DMS114 treated with DMSO at 0.1 percent for 48 hours (cell line): Measurements from ENCODE around the gene MEX3B.
"Not testable (repeated sequence)": the region's sequence is repeated elsewhere in the genome, so short reads cannot be mapped to it uniquely, and the experiment has no call there.

ENCODE experiments used
- DNase-seq: peaks from one replicate; lab custom pipeline; 2025; ENCODE audit not compliant: unreplicated experiment; lab: John Stamatoyannopoulos, UW

Gene MEX3B

DNA sequence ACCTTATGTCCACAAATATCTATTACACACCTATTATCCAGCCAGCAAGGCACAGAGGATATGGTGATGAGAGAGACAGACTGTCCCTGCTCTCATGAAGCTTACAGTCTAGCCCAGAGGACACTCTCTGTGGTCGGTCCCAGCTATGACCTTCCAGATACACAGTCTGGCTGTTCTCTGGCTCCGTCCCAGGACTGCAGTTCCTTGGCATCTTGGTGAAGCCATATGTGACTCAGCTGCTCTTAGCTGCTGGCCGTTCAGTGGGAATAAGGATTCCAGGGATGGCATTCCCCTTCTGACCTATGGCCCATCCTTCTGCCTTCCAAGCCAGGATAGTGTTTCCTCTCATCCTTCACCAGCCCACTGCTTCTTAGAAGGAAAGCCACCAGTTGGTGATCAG is 30.8 kb downstream of the MEX3B start:
- DNase-seq, result no peak

DNA sequence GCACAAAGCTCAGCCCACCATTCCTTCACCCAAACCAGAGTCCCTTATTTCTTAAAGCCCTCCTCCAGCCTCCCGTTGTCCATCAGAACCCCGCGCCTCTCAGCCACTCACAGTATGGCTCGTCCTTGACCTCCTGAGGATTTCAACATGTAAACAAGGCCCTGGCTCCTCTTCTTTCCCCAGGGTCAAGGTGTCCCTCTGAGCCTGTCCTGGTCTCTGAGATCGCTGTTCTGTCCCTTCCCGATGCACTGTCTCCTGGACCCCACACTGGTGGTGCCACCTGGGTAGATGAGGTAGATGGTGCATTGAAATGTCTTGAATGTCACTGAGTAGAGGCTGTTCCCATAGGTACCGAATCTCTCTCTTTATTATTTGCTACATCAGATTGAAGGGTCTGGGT is 32.9 kb downstream of the MEX3B start:
- no peak for DNase-seq

DNA sequence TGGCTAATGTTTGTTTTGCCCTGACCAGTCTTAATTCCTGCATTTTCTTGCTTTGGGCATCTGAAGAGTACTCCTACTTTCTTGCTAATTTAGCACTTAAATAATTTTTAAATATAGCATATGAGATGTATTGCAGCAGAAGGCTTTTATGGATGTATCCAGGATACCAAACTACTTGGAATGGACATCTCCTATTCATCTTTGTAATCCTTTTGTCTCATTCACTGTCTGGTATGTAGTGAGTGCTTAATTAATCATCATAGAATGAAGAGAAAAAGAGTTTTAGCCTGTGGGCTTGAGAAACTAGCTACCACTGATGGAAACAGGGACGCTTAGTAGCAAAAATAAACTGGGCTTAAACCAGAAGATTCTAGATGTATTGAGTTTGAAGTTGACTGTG is 40.6 kb downstream of the MEX3B start:
- DNase-seq, result no peak

DNA sequence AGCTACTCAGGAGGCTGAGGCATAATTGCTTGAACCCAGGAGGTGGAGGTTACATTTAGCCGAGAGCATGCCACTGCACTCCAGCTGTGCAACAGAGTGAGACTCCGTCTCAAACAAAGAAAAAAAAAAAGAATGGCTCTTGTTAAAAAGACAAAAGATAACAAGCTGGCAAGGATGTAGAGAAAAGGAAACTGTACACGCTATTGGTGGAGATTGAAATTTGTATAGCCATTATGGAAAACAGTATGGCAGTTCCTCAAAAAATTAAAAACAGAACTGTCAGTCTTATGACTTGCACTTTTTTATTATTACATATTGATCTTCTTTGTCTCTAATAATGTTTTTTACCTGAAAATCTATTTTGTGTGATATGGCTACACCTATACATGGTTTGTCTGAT is 41.9 kb downstream of the MEX3B start:
- DNase-seq, result no peak

DNA sequence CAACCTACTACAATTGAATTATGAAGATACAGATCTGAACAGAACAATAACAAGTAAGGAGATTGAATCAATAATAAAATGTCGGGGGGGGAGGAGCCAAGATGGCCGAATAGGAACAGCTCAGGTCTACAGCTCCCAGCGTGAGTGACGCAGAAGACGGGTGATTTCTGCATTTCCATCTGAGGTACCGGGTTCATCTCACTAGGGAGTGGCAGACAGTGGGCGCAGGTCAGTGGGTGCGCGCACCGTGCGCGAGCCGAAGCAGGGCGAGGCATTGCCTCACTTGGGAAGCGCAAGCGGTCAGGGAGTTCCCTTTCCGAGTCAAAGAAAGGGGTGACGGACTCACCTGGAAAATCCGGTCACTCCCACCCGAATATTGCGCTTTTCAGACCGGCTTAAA is 50.7 kb downstream of the MEX3B start:
- not testable (repeated sequence) for DNase-seq

DNA sequence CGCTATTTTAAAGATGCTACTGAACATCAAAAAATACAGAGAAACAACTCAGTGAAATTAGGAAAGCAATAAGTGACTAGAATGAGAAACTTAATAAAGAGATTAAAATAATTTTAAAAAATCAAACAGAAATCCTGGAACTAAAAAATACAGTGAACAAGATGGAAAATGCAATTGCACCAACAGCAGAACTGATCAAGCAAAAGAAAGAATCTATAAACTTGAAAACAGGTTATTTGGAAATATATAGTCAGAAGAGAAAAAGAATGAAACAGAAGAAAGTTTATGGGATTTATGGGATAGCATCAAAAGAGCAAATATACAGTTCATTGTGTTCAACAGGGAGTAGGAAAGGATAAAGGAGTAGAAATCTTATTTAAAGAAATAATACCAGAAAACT is 53.3 kb downstream of the MEX3B start:
- DNase-seq, result no peak
